Breast epithelium (tissue), 4 donors: ENCODE measurements around the gene ZNF329. TPM values are rescaled to one million over a fixed set of nuclear protein-coding genes. Genes with fewer than 3 reads are reported as not detected.

Source experiments
- DNase-seq, 2 donors: peaks; one replicate each; pipeline ENCODE4 v3.0.0-alpha.2; 2019; ENCODE audit warnings: low spot score in 2 of 2
- H3K27ac ChIP-seq, 2 donors: fragments of 200-600 bp; sonication (generic) in 1 of 2; one replicate each; pipeline ENCODE4 v1.5.1; 2016 to 2019; ENCODE audit warnings: mild to moderate bottlenecking in 1 of 2
- H3K27me3 ChIP-seq, 2 donors: fragments of 200-600 bp; sonication (generic) in 1 of 2; one replicate each; pipeline versions ENCODE4 v1.5.1 to v1.6.0; 2017 to 2019; ENCODE audit warnings: control low read depth in 1 of 2, mild to moderate bottlenecking in 1 of 2
- H3K36me3 ChIP-seq: fragments of 200-600 bp; one replicate; pipeline ENCODE4 v1.5.1; 2019
- H3K4me1 ChIP-seq, 2 donors: fragments of 200-600 bp; sonication (generic); one replicate each; pipeline ENCODE4 v1.5.1; 2016 to 2019; ENCODE audit warnings: control low read depth in 1 of 2
- H3K4me3 ChIP-seq, 3 donors: fragments of 200-600 bp; sonication (generic); 1 replicate in 2 of 3; 2 replicates in 1 of 3; pipeline ENCODE4 v1.5.1; 2016 to 2019; ENCODE audit warnings: mild to moderate bottlenecking in 3 of 3, moderate library complexity in 2 of 3
- H3K9me3 ChIP-seq, 2 donors: fragments of 200-600 bp; sonication (generic) in 1 of 2; one replicate each; pipeline ENCODE4 v1.5.1; 2016 to 2019; ENCODE audit warnings: control low read depth in 1 of 2
- CTCF ChIP-seq, 3 donors: fragments of 450-650 bp; IDR thresholded peaks; one replicate each; pipeline ENCODE4 v1.5.1; 2016 to 2017; ENCODE audit warnings: antibody characterized with exemption in 3 of 3, mild to moderate bottlenecking in 3 of 3, moderate library complexity in 3 of 3
- POLR2A ChIP-seq: fragments of 450-650 bp; IDR thresholded peaks from one replicate; pipeline ENCODE4 v1.6.1; 2016; ENCODE audit warnings: antibody characterized with exemption, mild to moderate bottlenecking, moderate library complexity
- POLR2AphosphoS5 ChIP-seq, 3 donors: sonication (generic); formaldehyde crosslinking; IDR thresholded peaks; one replicate each; pipeline ENCODE4 v1.6.1; 2017; ENCODE audit warnings: antibody characterized with exemption in 3 of 3
- intact Hi-C: fragments of 100-400 bp; cut with DNase I; formaldehyde crosslinking; loops from one replicate; pipeline ENCODE4 v1.15.1; 2023; ENCODE audit warnings: low total_unique reads
- total RNA-seq, 3 donors: library from RNA; depleted of rRNA; stranded (reverse); fragments of >200 nt; gene quantifications; one replicate each; pipeline ENCODE4 v1.1.0, GENCODE V29; 2016

ZNF329 gene
- total RNA-seq, 3 donors from 2014 or later, result 6.9 to 20.8 (median 13.8) TPM

- no peaks in the 10 kb centered on the region for H3K4me1 ChIP-seq
- peaks cover 37% of the 10 kb centered on the region for H3K36me3 ChIP-seq
- H3K27ac ChIP-seq, result no peak overlapping the region
- intact Hi-C loops, result no loop called here
- no peak for TF ChIP-seq POLR2A
- no peak for TF ChIP-seq POLR2AphosphoS5 (IDR thresholded peaks at IDR 0.05)
- no peak for TF ChIP-seq CTCF (IDR thresholded peaks at IDR 0.05)
- H3K4me3 ChIP-seq, result peak overlapping the region in 1 of 3 donors; percentile 11
- DNase-seq, result no peak
- peaks cover 96% of the 10 kb centered on the region in 2 donors for H3K9me3 ChIP-seq
- H3K27me3 ChIP-seq, result no peaks in the 10 kb centered on the region
Measured at GRCh38 chr19:58085348-58085875, 65.2 kb downstream of the ZNF329 start.

GRCh38 chr19:58084596-58085347 lies 65.8 kb downstream of the ZNF329 start:
- peaks cover 96% of the 10 kb centered on the region in 2 donors for H3K9me3 ChIP-seq
- no peaks in the 10 kb centered on the region for H3K27me3 ChIP-seq
- peaks cover 33% of the 10 kb centered on the region for H3K36me3 ChIP-seq
- intact Hi-C loops, result no loop called here
- no peak overlapping the region for H3K27ac ChIP-seq
- peak overlapping the region in 1 of 3 donors; percentile 17 for H3K4me3 ChIP-seq
- no peak for DNase-seq
- H3K4me1 ChIP-seq, result no peaks in the 10 kb centered on the region
- no peak for TF ChIP-seq CTCF (IDR thresholded peaks at IDR 0.05)
- no peak for TF ChIP-seq POLR2A
- TF ChIP-seq POLR2AphosphoS5 (IDR thresholded peaks at IDR 0.05), result no peak

- TF ChIP-seq CTCF (IDR thresholded peaks at IDR 0.05), result no peak
- TF ChIP-seq POLR2A, result no peak
- TF ChIP-seq POLR2AphosphoS5 (IDR thresholded peaks at IDR 0.05), result no peak
- Histone ChIP-seq H3K27me3 (no peaks in the 10 kb centered on the region), H3K9me3 (peaks cover 92 to 99% of the 10 kb centered on the region in 2 donors), H3K4me3 (no peak overlapping the region), H3K27ac (no peak overlapping the region), H3K4me1 (no peaks in the 10 kb centered on the region), H3K36me3 (peaks cover 26% of the 10 kb centered on the region)
- intact Hi-C loops, result no loop called here
- DNase-seq, result no peak
Measured at GRCh38 chr19:58083021-58083420, 67.6 kb downstream of the ZNF329 start.

- intact Hi-C loops, result no loop called here
- peaks cover 80 to 93% of the 10 kb centered on the region in 2 donors for H3K9me3 ChIP-seq
Measured at GRCh38 chr19:58079792-58080191, 70.8 kb downstream of the ZNF329 start.

More at GRCh38 chr19:58079792-58080191, 70.8 kb downstream of the ZNF329 start:
- TF ChIP-seq CTCF (IDR thresholded peaks at IDR 0.05) (no peak), POLR2AphosphoS5 (IDR thresholded peaks at IDR 0.05) (no peak)
- H3K27me3 ChIP-seq, result no peaks in the 10 kb centered on the region
- peaks cover 4% of the 10 kb centered on the region for H3K36me3 ChIP-seq
- no peak for DNase-seq
- H3K27ac ChIP-seq, result no peak overlapping the region
- H3K4me3 ChIP-seq, result no peak overlapping the region
- no peaks in the 10 kb centered on the region for H3K4me1 ChIP-seq

Other genes starting within 250 kb of the ZNF329 start
- 10 to 100 TPM; 10.1 to 28.7 (median 14.4) TPM for gene ZNF417, start 234.2 kb downstream of the ZNF329 start, total RNA-seq
- gene ZNF418, start 215.4 kb downstream of the ZNF329 start, total RNA-seq, result 1 to 10 TPM; 3.2 to 8.9 (median 5.9) TPM
- 1 to 10 TPM; 4.6 to 7.5 (median 7.3) TPM for gene ZNF256, start 203.1 kb downstream of the ZNF329 start, total RNA-seq
- gene C19orf18, start 176.3 kb downstream of the ZNF329 start, total RNA-seq, result 1 to 10 TPM in 1 of 3 donors, under 1 TPM in 2; 0.44 to 3.3 (median 0.80) TPM
- 10 to 100 TPM; 12.0 to 46.5 (median 21.6) TPM for gene ZNF606, start 148.0 kb downstream of the ZNF329 start, total RNA-seq
- gene ZSCAN1, start 116.8 kb downstream of the ZNF329 start, total RNA-seq, result 1 to 10 TPM in 1 of 3 donors, not detected in 2; 1.3 TPM
- gene ZNF135, start 91.5 kb downstream of the ZNF329 start, total RNA-seq, result 10 to 100 TPM in 2 of 3 donors, 1 to 10 TPM in 1; 7.5 to 16.2 (median 14.4) TPM
- gene ZSCAN18, start 52.6 kb downstream of the ZNF329 start, total RNA-seq, result 10 to 100 TPM; 29.1 to 94.4 (median 66.2) TPM
- gene ZNF274, start 32.3 kb upstream of the ZNF329 start, total RNA-seq, result 10 to 100 TPM; 21.9 to 46.5 (median 39.0) TPM
- gene ZNF544, start 78.1 kb upstream of the ZNF329 start, total RNA-seq, result 10 to 100 TPM; 10.1 to 70.2 (median 36.1) TPM
- gene ZNF8, start 128.2 kb upstream of the ZNF329 start, total RNA-seq, result 10 to 100 TPM in 1 of 3 donors, 1 to 10 TPM in 2; 4.2 to 10.8 (median 9.2) TPM
- gene ERVK3-1, start 154.6 kb upstream of the ZNF329 start, total RNA-seq, result 10 to 100 TPM; 44.3 to 72.7 (median 60.0) TPM
- gene ZSCAN22, start 176.2 kb upstream of the ZNF329 start, total RNA-seq, result 1 to 10 TPM; 2.6 to 3.8 (median 3.6) TPM
- gene A1BG, start 202.7 kb upstream of the ZNF329 start, total RNA-seq, result 10 to 100 TPM; 40.6 to 42.7 (median 42.6) TPM
- gene ZNF497, start 212.0 kb upstream of the ZNF329 start, total RNA-seq, result 1 to 10 TPM in 2 of 3 donors, under 1 TPM in 1; 0.80 to 5.3 (median 3.6) TPM
- 1 to 10 TPM; 1.3 to 6.6 (median 2.3) TPM for gene ZNF837, start 230.2 kb upstream of the ZNF329 start, total RNA-seq
- gene RPS5, start 236.5 kb upstream of the ZNF329 start, total RNA-seq, result 1,000 to 10,000 TPM; 1,794 to 2,659 (median 2,022) TPM
- 1 to 10 TPM in 1 of 3 donors, not detected in 2; 2.9 TPM for gene RNF225, start 244.9 kb upstream of the ZNF329 start, total RNA-seq